Panc1 (cell line): Measurements from ENCODE around the gene MBD1. TPM values are rescaled to one million over a fixed set of nuclear protein-coding genes. Genes with fewer than 3 reads are reported as not detected.

ENCODE experiments used
- ATAC-seq: fragments of 200-7000 bp; cut with Tn5 transposase; 2 replicates; pipeline ENCODE4 v1.9.1; 2020; ENCODE audit warnings: mild to moderate bottlenecking, moderate library complexity
- BruUV-seq: library from RNA; stranded (reverse); fragments of 400-500 nt; replicated peaks from 2 replicates; lab custom pipeline; 2021; lab: Mats Ljungman, UMichigan
- CTCF ChIA-PET: fragments of 300-600 bp; sonication (Branson Sonifier 250); formaldehyde crosslinking; loops from one replicate; lab custom pipeline; 2022; ENCODE audit warnings: antibody characterized with exemption; lab: Charles Lee
- POLR2A ChIA-PET: fragments of 300-600 bp; sonication (Branson Sonifier 250); formaldehyde crosslinking; loops from one replicate; lab custom pipeline; 2022; ENCODE audit warnings: antibody characterized with exemption; lab: Charles Lee
- DNase-seq: peaks from one replicate; pipeline ENCODE4 v3.0.0-alpha.2; 2010; ENCODE audit warnings: low read depth, low spot score
- H3K27ac ChIP-seq: 2 replicates; pipeline ENCODE4 v1.5.1; 2011; ENCODE audit warnings: mild to moderate bottlenecking, low read length, inconsistent platforms
- H3K27me3 ChIP-seq: fragments of 200-500 bp; sonication (Bioruptor generic); 2 replicates; pipeline ENCODE4 v1.6.0; 2014; ENCODE audit warnings: low read length, inconsistent platforms; ENCODE audit not compliant: control insufficient read depth, insufficient read depth
- H3K36me3 ChIP-seq: fragments of 200-500 bp; sonication (Bioruptor generic); 2 replicates; pipeline ENCODE4 v1.5.1; 2014; ENCODE audit warnings: inconsistent platforms, mild to moderate bottlenecking, low read length, moderate library complexity; ENCODE audit not compliant: control insufficient read depth, insufficient read depth
- H3K4me1 ChIP-seq: 2 replicates; pipeline ENCODE4 v1.5.1; 2011; ENCODE audit warnings: inconsistent platforms, mild to moderate bottlenecking, low read length, moderate library complexity; ENCODE audit not compliant: control insufficient read depth, insufficient read depth
- H3K4me3 ChIP-seq, 2 experiments: 2 replicates each; pipeline ENCODE4 v1.5.1; 2011 to 2012; ENCODE audit warnings: low read depth in 2 of 2, low read length in 2 of 2, mild to moderate bottlenecking in 2 of 2, inconsistent platforms in 1 of 2, moderate library complexity in 1 of 2
- H3K9me3 ChIP-seq: fragments of 200-500 bp; sonication (Bioruptor generic); 2 replicates; pipeline ENCODE4 v1.5.1; 2014; ENCODE audit warnings: low read depth, mild to moderate bottlenecking, inconsistent platforms, low read length, moderate library complexity; ENCODE audit not compliant: control insufficient read depth, insufficient read depth
- CTCF ChIP-seq: fragments of 450-650 bp; IDR thresholded peaks from 2 replicates; pipeline ENCODE4 v1.5.1; 2017; ENCODE audit warnings: mild to moderate bottlenecking
- POLR2AphosphoS5 ChIP-seq: IDR thresholded peaks from 2 replicates; pipeline ENCODE4 v1.6.1; 2012; ENCODE audit warnings: mild to moderate bottlenecking, low read depth, low read length, moderate library complexity
- REST ChIP-seq, 2 experiments: IDR thresholded peaks; 2 replicates each; pipeline ENCODE4 v1.6.1; 2011 to 2012; ENCODE audit warnings: low read depth in 2 of 2, control low read depth in 1 of 2, low read length in 1 of 2, mild to moderate bottlenecking in 1 of 2, moderate library complexity in 1 of 2; ENCODE audit not compliant: insufficient read depth in 1 of 2
- SIN3A ChIP-seq: IDR thresholded peaks from 2 replicates; pipeline ENCODE4 v1.6.1; 2012; ENCODE audit warnings: low read depth, mild to moderate bottlenecking, low read length, moderate library complexity, borderline replicate concordance; ENCODE audit not compliant: insufficient read depth
- TCF7L2 ChIP-seq: IDR thresholded peaks from 2 replicates; pipeline ENCODE4 v1.6.1; 2011; ENCODE audit warnings: mild to moderate bottlenecking, low read depth, low read length, inconsistent platforms
- in situ Hi-C: cut with HindIII; loops from 2 replicates; pipeline ENCODE4 v1.10.0; 2016; ENCODE audit warnings: low sequenced_read_pairs, low pct_unique_long_range_greater_than_20kb
- intact Hi-C: fragments of 100-400 bp; cut with micrococcal nuclease; formaldehyde crosslinking; loops from one replicate; pipeline ENCODE4 v1.10.0; 2022; ENCODE audit not compliant: unreplicated experiment
- total RNA-seq: library from RNA; stranded (reverse); gene quantifications from one replicate; pipeline ENCODE4 v1.2.1, GENCODE V29; 2021; ENCODE audit not compliant: unreplicated experiment

The MBD1 gene
- total RNA-seq, 1 experiment from 2014 or later, result 47.3 TPM

GRCh38 chr18:50277942-50278341, 3.4 kb downstream of the MBD1 start:
- ATAC-seq (no peak), DNase-seq (no peak)
- in situ Hi-C loops, result no loop called here
- peaks cover 7% of the 10 kb centered on the region for H3K36me3 ChIP-seq
- H3K4me3 ChIP-seq, result no peak overlapping the region
- TF ChIP-seq TCF7L2, result no peak
- TF ChIP-seq POLR2AphosphoS5, result no peak
- no peak for TF ChIP-seq SIN3A
- no peak for TF ChIP-seq REST (IDR thresholded peaks at IDR 0.05; ENCODE audit: insufficient read depth in 1 of 2, low read depth in 2 of 2, low read length in 1 of 2)
- TF ChIP-seq CTCF, result no peak
- H3K27me3 ChIP-seq, result no peaks in the 10 kb centered on the region
- BruUV-seq, result no TSS peak
- H3K4me1 ChIP-seq, result peaks cover 8% of the 10 kb centered on the region
- no peak overlapping the region for H3K27ac ChIP-seq
- ChIA-PET POLR2A (no interaction called here), CTCF (no interaction called here)
- H3K9me3 ChIP-seq, result no peaks in the 10 kb centered on the region
- intact Hi-C loops, result no loop called here

- TF ChIP-seq TCF7L2 (no peak), SIN3A (no peak), POLR2AphosphoS5 (no peak), REST (IDR thresholded peaks at IDR 0.05; ENCODE audit: insufficient read depth in 1 of 2, low read depth in 2 of 2, low read length in 1 of 2) (no peak), CTCF (no peak)
- no peak overlapping the region for H3K4me3 ChIP-seq
- intact Hi-C loops, result no loop called here
- in situ Hi-C loops, result no loop called here
- ATAC-seq (no peak), DNase-seq (no peak)
- BruUV-seq, result no TSS peak
- H3K4me1 ChIP-seq, result peaks cover 5% of the 10 kb centered on the region
- no peaks in the 10 kb centered on the region for H3K9me3 ChIP-seq
- CTCF ChIA-PET, result no interaction called here
- peaks cover 7% of the 10 kb centered on the region for H3K36me3 ChIP-seq
- no peaks in the 10 kb centered on the region for H3K27me3 ChIP-seq
- H3K27ac ChIP-seq, result no peak overlapping the region
- POLR2A ChIA-PET, result no interaction called here
Measured at GRCh38 chr18:50276452-50276851, 4.9 kb downstream of the MBD1 start.
